Sigmoid colon (tissue), 7 donors: ENCODE measurements around the gene ZZZ3. TPM values are rescaled to one million over a fixed set of nuclear protein-coding genes. Genes with fewer than 3 reads are reported as not detected.

ENCODE experiments used
- DNase-seq: peaks from one replicate; pipeline ENCODE4 v3.0.0-alpha.2; 2019
- H3K27ac ChIP-seq, 4 donors: fragments of 200-600 bp; sonication (generic); one replicate each; pipeline ENCODE4 v1.5.1; 2016 to 2019; ENCODE audit warnings: mild to moderate bottlenecking in 1 of 4
- H3K27me3 ChIP-seq, 3 donors: fragments of 200-600 bp; sonication (generic); one replicate each; pipeline ENCODE4 v1.5.1; 2019; ENCODE audit warnings: mild to moderate bottlenecking in 1 of 3
- H3K36me3 ChIP-seq, 4 donors: fragments of 200-600 bp; sonication (generic); one replicate each; pipeline ENCODE4 v1.5.1; 2016 to 2019
- H3K4me1 ChIP-seq, 4 donors: fragments of 200-600 bp; sonication (generic); one replicate each; pipeline ENCODE4 v1.5.1; 2017 to 2019
- H3K4me3 ChIP-seq, 4 donors: fragments of 200-600 bp; sonication (generic); one replicate each; pipeline ENCODE4 v1.5.1; 2017 to 2019; ENCODE audit warnings: mild to moderate bottlenecking in 2 of 4, moderate library complexity in 1 of 4
- H3K9me3 ChIP-seq, 4 donors: fragments of 200-600 bp in 3 of 4; sonication (generic) in 3 of 4; one replicate each; pipeline versions ENCODE4 v1.5.1 to v1.6.1; 2013 to 2019
- CTCF ChIP-seq, 4 experiments: fragments of 450-650 bp in 3 of 4; fragments of 200-600 bp in 1 of 4; IDR thresholded peaks; one replicate each; pipeline ENCODE4 v1.5.1; 2016 to 2019; ENCODE audit warnings: antibody characterized with exemption in 4 of 4, mild to moderate bottlenecking in 3 of 4, moderate library complexity in 2 of 4
- EP300 ChIP-seq, 4 donors: sonication (generic); formaldehyde crosslinking; IDR thresholded peaks; one replicate each; pipeline ENCODE4 v1.6.1; 2017; ENCODE audit warnings: antibody characterized with exemption in 4 of 4
- POLR2A ChIP-seq, 2 donors: fragments of 450-650 bp; IDR thresholded peaks; one replicate each; pipeline ENCODE4 v1.6.1; 2016; ENCODE audit warnings: antibody characterized with exemption in 2 of 2, mild to moderate bottlenecking in 2 of 2, moderate library complexity in 2 of 2
- POLR2AphosphoS5 ChIP-seq, 4 donors: sonication (generic); formaldehyde crosslinking; IDR thresholded peaks; one replicate each; pipeline ENCODE4 v1.6.1; 2017; ENCODE audit warnings: antibody characterized with exemption in 4 of 4
- WGBS, 2 donors: extraction: QIAGEN DNeasy Blood & Tissue Kit; methylation state at CpG; one replicate each; pipeline ENCODE4 v1.1.7; 2013; 5-methylcytosine and 5-hydroxymethylcytosine counted together
- intact Hi-C: fragments of 100-400 bp; cut with DNase I; formaldehyde crosslinking; loops from one replicate; pipeline ENCODE4 v1.15.1; 2023
- polyA plus RNA-seq, 3 donors: library from polyadenylated mRNA; stranded (reverse); fragments of 200-250 nt; gene quantifications; one replicate each; pipeline ENCODE4 v1.2.3, GENCODE V29; 2013
- total RNA-seq, 4 donors: library from RNA; depleted of rRNA; stranded (reverse); fragments of >200 nt; gene quantifications; one replicate each; pipeline ENCODE4 v1.1.0, GENCODE V29; 2016
- donor health status: healthy with polysubstance abuse.
- donor health status: Bipolar disorder and iron deficiency.
- donor health status: healthy.

Gene ZZZ3
- total and polyA plus RNA-seq, 7 donors: 5.3 to 69.4 (median 58.1) TPM

DNA sequence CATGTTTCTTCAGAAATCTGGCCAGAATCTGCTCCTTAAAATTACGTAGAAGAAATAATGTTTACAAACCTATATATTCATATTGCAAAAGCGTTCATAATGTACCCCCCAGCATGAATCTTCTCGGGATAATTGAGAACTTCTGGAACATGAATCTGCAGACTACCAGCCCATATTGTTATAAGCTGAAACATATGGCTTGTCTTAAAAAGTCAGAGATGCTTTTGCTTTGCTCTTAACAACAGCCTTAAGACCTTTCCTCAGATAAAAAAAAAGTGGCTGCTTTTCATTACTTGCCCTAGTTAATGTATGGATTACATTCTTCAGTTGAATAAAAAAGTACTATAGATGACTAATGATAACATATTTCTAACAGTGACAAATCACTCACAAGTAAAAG is 15.0 kb upstream of the ZZZ3 start:
- Histone ChIP-seq H3K4me3 (no peak overlapping the region), H3K27me3 (no peaks in the 10 kb centered on the region), H3K27ac (no peak overlapping the region), H3K4me1 (no peaks in the 10 kb centered on the region), H3K9me3 (no peaks in the 10 kb centered on the region), H3K36me3 (peaks cover 0 to 79% (median 12%) of the 10 kb centered on the region in 4 donors)
- 94 to 96% methylated on average over 3 of the region's 3 CpGs for WGBS, 2 donors
- TF ChIP-seq CTCF (IDR thresholded peaks at IDR 0.05): no peak
- no peak for TF ChIP-seq POLR2AphosphoS5 (IDR thresholded peaks at IDR 0.05)
- TF ChIP-seq POLR2A (IDR thresholded peaks at IDR 0.05): no peak
- no peak for TF ChIP-seq EP300 (IDR thresholded peaks at IDR 0.05)
- intact Hi-C loops: no loop called here
- DNase-seq: no peak

- no peaks in the 10 kb centered on the region for H3K9me3 ChIP-seq
- no peaks in the 10 kb centered on the region for H3K27me3 ChIP-seq
- TF ChIP-seq CTCF (IDR thresholded peaks at IDR 0.05): no peak
- no peak for TF ChIP-seq EP300 (IDR thresholded peaks at IDR 0.05)
- TF ChIP-seq POLR2A (IDR thresholded peaks at IDR 0.05): no peak
- no peak for TF ChIP-seq POLR2AphosphoS5 (IDR thresholded peaks at IDR 0.05)
- DNase-seq: no peak
- 86 to 90% methylated on average over 3 of the region's 3 CpGs for WGBS, 2 donors
- no peak overlapping the region for H3K4me3 ChIP-seq
- intact Hi-C loops: no loop called here
- H3K4me1 ChIP-seq: peaks cover 0 to 11% (median 8%) of the 10 kb centered on the region in 4 donors
- H3K27ac ChIP-seq: no peak overlapping the region
- H3K36me3 ChIP-seq: peaks cover 0 to 35% (median 0%) of the 10 kb centered on the region in 4 donors
Measured at GRCh38 chr1:77688939-77689338, 6.5 kb upstream of the ZZZ3 start.

DNA sequence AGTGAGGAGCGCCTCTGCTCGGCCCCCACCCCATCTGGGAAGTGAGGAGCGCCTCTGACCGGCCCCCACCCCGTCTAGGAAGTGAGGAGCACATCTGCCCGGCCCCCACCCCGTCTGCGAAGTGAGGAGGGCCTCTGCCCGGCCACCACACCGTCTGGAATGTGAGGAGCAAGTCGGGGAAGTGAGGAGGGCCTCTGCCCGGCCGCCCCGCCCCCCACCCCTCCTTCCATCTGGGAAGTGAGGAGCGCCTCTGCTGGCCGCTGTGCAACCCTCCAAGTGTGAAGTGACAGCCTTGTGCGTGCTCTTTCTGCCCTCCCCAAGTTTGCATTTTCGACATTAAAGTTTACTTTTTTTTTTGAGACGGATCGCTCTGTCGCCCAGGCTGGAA is 5.1 kb upstream of the ZZZ3 start:
- peaks cover 0 to 21% (median 0%) of the 10 kb centered on the region in 4 donors for H3K36me3 ChIP-seq
- DNase-seq: no peak
- TF ChIP-seq POLR2A (IDR thresholded peaks at IDR 0.05) (no peak), EP300 (IDR thresholded peaks at IDR 0.05) (no peak), POLR2AphosphoS5 (IDR thresholded peaks at IDR 0.05) (no peak), CTCF (IDR thresholded peaks at IDR 0.05) (peak in 1 of 4 experiments; percentile 31)

GRCh38 chr1:77686796-77687518 is 4.5 kb upstream of the ZZZ3 start:
- no peak for TF ChIP-seq EP300 (IDR thresholded peaks at IDR 0.05)
- TF ChIP-seq POLR2AphosphoS5 (IDR thresholded peaks at IDR 0.05): no peak
- TF ChIP-seq CTCF (IDR thresholded peaks at IDR 0.05): no peak
- no peak for TF ChIP-seq POLR2A (IDR thresholded peaks at IDR 0.05)
- intact Hi-C loops: no loop called here
- peaks cover 0 to 15% (median 0%) of the 10 kb centered on the region in 4 donors for H3K36me3 ChIP-seq
- DNase-seq: no peak
- no peaks in the 10 kb centered on the region for H3K27me3 ChIP-seq
- peaks cover 0 to 16% (median 12%) of the 10 kb centered on the region in 4 donors for H3K4me1 ChIP-seq
- WGBS, 2 donors: 87 to 91% methylated on average over 32 to 33 of the region's 33 CpGs
- H3K4me3 ChIP-seq: peak overlapping the region in 3 of 4 donors; percentile 24 to 35 (median 26)
- no peaks in the 10 kb centered on the region for H3K9me3 ChIP-seq
- no peak overlapping the region for H3K27ac ChIP-seq

More for the DNA sequence above, 5.1 kb upstream of the ZZZ3 start:
- peak overlapping the region; percentile 2 to 35 (median 25) for H3K4me3 ChIP-seq
- intact Hi-C loops: no loop called here
- no peaks in the 10 kb centered on the region for H3K9me3 ChIP-seq
- no peaks in the 10 kb centered on the region for H3K27me3 ChIP-seq
- H3K27ac ChIP-seq: no peak overlapping the region
- WGBS, 2 donors: 49 to 63% methylated on average over 21 of the region's 21 CpGs
- peaks cover 0 to 15% (median 12%) of the 10 kb centered on the region in 4 donors for H3K4me1 ChIP-seq
